Measurements from ENCODE around the gene AOPEP. TPM values are rescaled to one million over a fixed set of nuclear protein-coding genes. Genes with fewer than 3 reads are reported as not detected.

Gene AOPEP
- total and polyA plus RNA-seq, 2 donors (not counting 3 experiments of a cell fraction or from before 2014, with no cell fraction given), result 20.2 to 41.6 TPM

- no peak for DNase-seq (ENCODE audit: low read depth, low spot score)
- H3K9me1 ChIP-seq (replicated peaks; ENCODE audit: control insufficient read depth, extremely low read depth, insufficient read depth, low read length), result no peaks in the 10 kb centered on the region
- no peak for TF ChIP-seq EZH2 (IDR thresholded peaks at IDR 0.05; ENCODE audit: borderline replicate concordance, low read depth, low read length, severe bottlenecking)
- no peak for TF ChIP-seq CTCF (IDR thresholded peaks at IDR 0.05; ENCODE audit: extremely low read depth in 1 of 2, insufficient read depth in 1 of 2, low read depth in 1 of 2, low read length in 2 of 2)
- TF ChIP-seq GATA2 (IDR thresholded peaks at IDR 0.05; ENCODE audit: insufficient read depth, insufficient read length, low read depth, low read length), result no peak
- TF ChIP-seq POLR2AphosphoS5 (IDR thresholded peaks at IDR 0.05; ENCODE audit: insufficient read depth, low read depth, low read length), result no peak
- no peak for TF ChIP-seq MAX (IDR thresholded peaks at IDR 0.05; ENCODE audit: insufficient read depth, insufficient read length)
- no peak for TF ChIP-seq MYC (IDR thresholded peaks at IDR 0.05; ENCODE audit: low read depth, low read length)
- no peak for TF ChIP-seq FOS (IDR thresholded peaks at IDR 0.05; ENCODE audit: borderline replicate concordance, insufficient read depth, low read length)
- no peak for TF ChIP-seq POLR2A (IDR thresholded peaks at IDR 0.05; ENCODE audit: low read depth, low read length)
- TF ChIP-seq JUN (IDR thresholded peaks at IDR 0.05; ENCODE audit: borderline replicate concordance, insufficient read depth, insufficient read length, low read depth), result no peak
- no peak overlapping the region for H3K4me3 ChIP-seq (replicated peaks in 1 of 3; ENCODE audit: insufficient read depth in 1 of 3, low read depth in 1 of 3, low read length in 3 of 3)
- BruUV-seq (replicated peaks), result no TSS peak
- H3K27ac ChIP-seq (ENCODE audit: insufficient read depth, low read depth, low read length), result no peak overlapping the region
- H3K9me3 ChIP-seq (replicated peaks; ENCODE audit: control insufficient read depth, insufficient read depth, low read length), result no peaks in the 10 kb centered on the region
- H2AFZ ChIP-seq (ENCODE audit: low read depth, low read length), result no peak overlapping the region
- peaks cover 0 to 2% of the 10 kb centered on the region in 2 experiments for H3K36me3 ChIP-seq (ENCODE audit: control insufficient read depth in 2 of 2, extremely low read depth in 1 of 2, insufficient read depth in 2 of 2, low read length in 2 of 2)
- no peak overlapping the region for H3K9ac ChIP-seq (replicated peaks; ENCODE audit: extremely low read depth, insufficient read depth, low read length)
- no peak for FAIRE-seq
- no peaks in the 10 kb centered on the region for H3K79me2 ChIP-seq (ENCODE audit: control insufficient read depth, insufficient read depth, low read length)
- no peaks in the 10 kb centered on the region for H4K20me1 ChIP-seq (replicated peaks; ENCODE audit: control insufficient read depth, extremely low read depth, insufficient read depth, low read length)
- intact Hi-C loops (cut with micrococcal nuclease) (no loop called here), dilution Hi-C loops (cut with MboI; ENCODE audit: extremely low pct_ligation_motif_present, low sequenced_read_pairs) (no loop called here)
- peaks cover 15% of the 10 kb centered on the region for H3K4me1 ChIP-seq (ENCODE audit: control insufficient read depth, extremely low read depth, insufficient read depth, low read length)
- POLR2A ChIA-PET, result no interaction called here
- CTCF ChIA-PET, result interaction anchor here (0.7 kb wide), 1 partner anchor 320 kb away, joined by 3 read pairs; no protein-coding TSS in a partner anchor
- no peak overlapping the region for H3K4me2 ChIP-seq (ENCODE audit: insufficient read depth, low read length)
- no peaks in the 10 kb centered on the region for H3K27me3 ChIP-seq (ENCODE audit: control insufficient read depth in 2 of 2, insufficient read depth in 2 of 2, low read length in 2 of 2)
These were observed 81.1 kb downstream of the AOPEP start for GRCh38 chr9:94807556-94807955.

All from endothelial cell of umbilical vein (primary cell).